Measurements from ENCODE around the gene ZNF574. TPM values are rescaled to one million over a fixed set of nuclear protein-coding genes. Genes with fewer than 3 reads are reported as not detected.

Gene ZNF574
- total and polyA plus RNA-seq, 2 of the 8 experiments (the other 6 are each of a cell fraction or from before 2014, with no cell fraction given), result 27.0 to 38.8 TPM

GRCh38 chr19:42040031-42040430 is 35.9 kb upstream of the ZNF574 start:
- Histone ChIP-seq H4K8ac (ENCODE audit: extremely low read depth, insufficient read depth, low read length) (no peak overlapping the region), H3K27me3 (replicated peaks in 1 of 4; ENCODE audit: control insufficient read depth in 3 of 4, extremely low read depth in 1 of 4, insufficient read depth in 3 of 4, low read length in 3 of 4) (no peaks in the 10 kb centered on the region), H3K23me2 (ENCODE audit: low read depth, low read length) (no peaks in the 10 kb centered on the region), H3K79me2 (ENCODE audit: control insufficient read depth in 1 of 2, insufficient read depth in 2 of 2, low read length in 2 of 2) (no peaks in the 10 kb centered on the region), H3K27ac (ENCODE audit: low read depth, low read length) (no peak overlapping the region), H3K23ac (ENCODE audit: insufficient read length) (no peak overlapping the region), H3K4me1 (replicated peaks in 1 of 4; ENCODE audit: control insufficient read depth in 3 of 4, insufficient read depth in 4 of 4, low read length in 3 of 4) (no peaks in the 10 kb centered on the region), H2BK5ac (ENCODE audit: low read depth, low read length) (no peak overlapping the region), H2BK120ac (replicated peaks; ENCODE audit: low read depth, low read length) (no peak overlapping the region), H2AFZ (ENCODE audit: low read length) (no peak overlapping the region), H4K91ac (replicated peaks; ENCODE audit: insufficient read length, low read length) (no peak overlapping the region), H3K18ac (ENCODE audit: extremely low read depth, low read length) (no peak overlapping the region), H3K36me3 (ENCODE audit: control insufficient read depth in 2 of 4, insufficient read depth in 4 of 4, low read length in 3 of 4) (peaks cover 20 to 49% (median 34%) of the 10 kb centered on the region in 4 experiments; a peak in 6 of 8 replicates), H2BK15ac (ENCODE audit: low read length) (no peak overlapping the region), H3K9ac (replicated peaks in 1 of 4; ENCODE audit: extremely low read depth in 1 of 4, low read depth in 3 of 4, low read length in 3 of 4) (no peak overlapping the region), H2BK12ac (ENCODE audit: low read depth, low read length) (no peak overlapping the region), H4K20me1 (replicated peaks in 1 of 2; ENCODE audit: control insufficient read depth in 1 of 2, insufficient read depth in 2 of 2, low read length in 2 of 2) (peaks cover 3 to 6% of the 10 kb centered on the region in 2 experiments), H3K4me3 (ENCODE audit: extremely low read depth in 1 of 4, insufficient read depth in 2 of 4, low read depth in 3 of 4, low read length in 4 of 4) (no peak overlapping the region), H3K56ac (replicated peaks; ENCODE audit: insufficient read length, low read depth, low read length) (no peak overlapping the region), H3K4ac (replicated peaks; ENCODE audit: insufficient read length, low read depth, low read length) (no peak overlapping the region), H3K79me1 (ENCODE audit: low read depth, low read length) (no peaks in the 10 kb centered on the region; the same call in 1 of the 2 replicates), H2BK20ac (ENCODE audit: low read length) (no peak overlapping the region), H3K14ac (ENCODE audit: insufficient read length) (no peak overlapping the region), H3K4me2 (ENCODE audit: insufficient read depth in 1 of 2, low read depth in 2 of 2, low read length in 2 of 2) (no peak overlapping the region), H4K5ac (ENCODE audit: insufficient read length, low read depth, low read length) (no peak overlapping the region), H2AK5ac (ENCODE audit: low read depth, low read length) (no peak overlapping the region), H3K9me3 (ENCODE audit: insufficient read depth in 2 of 2, low read depth in 1 of 2, low read length in 1 of 2) (no peaks in the 10 kb centered on the region)
- ChIA-PET POLR2A (ENCODE audit: partially characterized antibody) (interaction anchor here (3.6 kb wide), 1 partner anchor 9 kb away, joined by 12 read pairs; no protein-coding TSS in a partner anchor), CTCF (ENCODE audit: partially characterized antibody) (interaction anchor here (0.9 to 1.1 kb wide), 2 partner anchors 14 to 37 kb away, joined by 3 read pairs; no protein-coding TSS in a partner anchor)
- DNase-seq (ENCODE audit: low read depth in 1 of 2, low spot score in 2 of 2), result no peak
- no peak for TF ChIP-seq USF2 (IDR thresholded peaks at IDR 0.05; ENCODE audit: low read length)
- FAIRE-seq, result no peak
